Measurements from ENCODE around the gene TMEM125. TPM values are rescaled to one million over a fixed set of nuclear protein-coding genes. Genes with fewer than 3 reads are reported as not detected.

TMEM125 gene
- total RNA-seq, 2 donors from 2014 or later = 0.70 to 2.1 TPM

GRCh38 chr1:43312663-43313515 lies 43.1 kb downstream of the TMEM125 start:
- DNase-seq (ENCODE audit: low spot score) = no peak
- TF ChIP-seq, protein P1, sequence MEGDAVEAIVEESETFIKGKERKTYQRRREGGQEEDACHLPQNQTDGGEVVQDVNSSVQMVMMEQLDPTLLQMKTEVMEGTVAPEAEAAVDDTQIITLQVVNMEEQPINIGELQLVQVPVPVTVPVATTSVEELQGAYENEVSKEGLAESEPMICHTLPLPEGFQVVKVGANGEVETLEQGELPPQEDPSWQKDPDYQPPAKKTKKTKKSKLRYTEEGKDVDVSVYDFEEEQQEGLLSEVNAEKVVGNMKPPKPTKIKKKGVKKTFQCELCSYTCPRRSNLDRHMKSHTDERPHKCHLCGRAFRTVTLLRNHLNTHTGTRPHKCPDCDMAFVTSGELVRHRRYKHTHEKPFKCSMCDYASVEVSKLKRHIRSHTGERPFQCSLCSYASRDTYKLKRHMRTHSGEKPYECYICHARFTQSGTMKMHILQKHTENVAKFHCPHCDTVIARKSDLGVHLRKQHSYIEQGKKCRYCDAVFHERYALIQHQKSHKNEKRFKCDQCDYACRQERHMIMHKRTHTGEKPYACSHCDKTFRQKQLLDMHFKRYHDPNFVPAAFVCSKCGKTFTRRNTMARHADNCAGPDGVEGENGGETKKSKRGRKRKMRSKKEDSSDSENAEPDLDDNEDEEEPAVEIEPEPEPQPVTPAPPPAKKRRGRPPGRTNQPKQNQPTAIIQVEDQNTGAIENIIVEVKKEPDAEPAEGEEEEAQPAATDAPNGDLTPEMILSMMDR (IDR thresholded peaks at IDR 0.05) = no peak
- Histone ChIP-seq H3K27me3 (no peaks in the 10 kb centered on the region), H3K4me3 (no peak overlapping the region), H3K4me1 (no peaks in the 10 kb centered on the region), H3K36me3 (no peaks in the 10 kb centered on the region), H3K27ac (no peak overlapping the region), H3K9me3 (no peaks in the 10 kb centered on the region)

GRCh38 chr1:43313771-43314170 lies 44.0 kb downstream of the TMEM125 start:
- H3K9me3 ChIP-seq = no peaks in the 10 kb centered on the region
- TF ChIP-seq, protein P1 (IDR thresholded peaks at IDR 0.05) = no peak
- no peak overlapping the region for H3K27ac ChIP-seq
- no peaks in the 10 kb centered on the region for H3K27me3 ChIP-seq
- no peaks in the 10 kb centered on the region for H3K4me1 ChIP-seq
- DNase-seq (ENCODE audit: low spot score) = no peak
- H3K4me3 ChIP-seq = no peak overlapping the region
- no peaks in the 10 kb centered on the region for H3K36me3 ChIP-seq

DNA sequence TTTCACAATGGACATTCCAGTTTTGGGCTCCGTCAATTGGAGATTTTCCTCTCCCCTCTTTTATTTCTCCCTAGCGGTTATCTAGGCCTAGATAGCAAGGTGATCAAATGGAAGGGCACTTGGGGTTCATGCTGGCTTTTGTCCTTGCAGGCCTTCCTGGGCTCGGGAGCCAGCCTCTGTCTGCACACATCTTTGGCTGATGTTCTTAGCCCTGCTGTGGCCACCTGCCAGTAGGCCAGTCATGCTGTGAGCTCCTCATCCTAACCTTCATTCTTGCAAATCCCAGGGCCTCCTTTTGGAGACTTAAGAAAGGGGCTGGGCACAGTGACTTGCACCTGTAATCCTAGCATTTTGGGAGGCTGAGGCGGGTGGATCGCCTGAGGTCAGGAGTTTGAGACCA lies 44.5 kb downstream of the TMEM125 start:
- H3K9me3 ChIP-seq = no peaks in the 10 kb centered on the region
- no peaks in the 10 kb centered on the region for H3K27me3 ChIP-seq
- H3K4me3 ChIP-seq = no peak overlapping the region
- TF ChIP-seq, protein P1 (IDR thresholded peaks at IDR 0.05) = no peak
- no peak for DNase-seq (ENCODE audit: low spot score)
- H3K36me3 ChIP-seq = no peaks in the 10 kb centered on the region
- H3K4me1 ChIP-seq = no peaks in the 10 kb centered on the region
- H3K27ac ChIP-seq = no peak overlapping the region

DNA sequence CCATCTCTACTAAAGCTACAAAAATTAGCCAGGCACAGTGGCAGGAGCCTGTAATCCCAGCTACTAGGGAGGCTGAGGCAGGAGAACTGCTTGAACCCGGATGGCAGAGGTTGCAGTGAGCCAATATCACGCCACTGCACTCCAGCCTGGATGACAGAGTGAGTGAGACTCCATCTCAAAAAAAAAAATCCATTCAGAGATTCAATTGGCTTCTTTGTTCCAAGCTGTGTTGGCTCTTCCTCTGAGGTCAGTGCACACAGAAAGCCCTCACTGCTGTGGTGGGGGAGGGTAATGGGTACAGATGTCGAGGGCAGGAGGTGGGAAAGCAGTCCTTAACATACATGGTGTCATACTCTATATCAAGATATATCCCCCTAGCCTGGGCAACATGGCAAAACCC lies 45.7 kb downstream of the TMEM125 start:
- Histone ChIP-seq H3K36me3 (no peaks in the 10 kb centered on the region), H3K4me1 (no peaks in the 10 kb centered on the region), H3K4me3 (no peak overlapping the region), H3K9me3 (no peaks in the 10 kb centered on the region), H3K27me3 (no peaks in the 10 kb centered on the region), H3K27ac (no peak overlapping the region)
- TF ChIP-seq, protein P1 (IDR thresholded peaks at IDR 0.05) = no peak
- DNase-seq (ENCODE audit: low spot score) = no peak

- Histone ChIP-seq H3K27ac (no peak overlapping the region), H3K27me3 (no peaks in the 10 kb centered on the region), H3K36me3 (no peaks in the 10 kb centered on the region), H3K4me1 (no peaks in the 10 kb centered on the region), H3K9me3 (no peaks in the 10 kb centered on the region), H3K4me3 (no peak overlapping the region)
- TF ChIP-seq, protein P1 (IDR thresholded peaks at IDR 0.05) = no peak
- DNase-seq (ENCODE audit: low spot score) = no peak
Observed at GRCh38 chr1:43315963-43316737, 46.4 kb downstream of the TMEM125 start.
